ENCODE data around the gene CCDC177. TPM values are rescaled to one million over a fixed set of nuclear protein-coding genes. Genes with fewer than 3 reads are reported as not detected.

CCDC177 gene
- total and polyA plus RNA-seq, 2 of the 8 experiments (the other 6 are each of a cell fraction or from before 2014, with no cell fraction given): 0.62 to 2.8 TPM

GRCh38 chr14:69525896-69526295 lies 48.8 kb downstream of the CCDC177 start:
- H3K9me3 ChIP-seq (ENCODE audit: insufficient read depth in 2 of 2, low read depth in 1 of 2, low read length in 1 of 2): no peaks in the 10 kb centered on the region
- H4K8ac ChIP-seq (ENCODE audit: extremely low read depth, insufficient read depth, low read length): no peak overlapping the region
- no peak overlapping the region for H4K91ac ChIP-seq (replicated peaks; ENCODE audit: insufficient read length, low read length)
- H2BK5ac ChIP-seq (ENCODE audit: low read depth, low read length): no peak overlapping the region
- H3K23me2 ChIP-seq (ENCODE audit: low read depth, low read length): no peaks in the 10 kb centered on the region
- H3K79me1 ChIP-seq (ENCODE audit: low read depth, low read length): no peaks in the 10 kb centered on the region
- WGBS, 2 experiments (ENCODE audit: extremely low coverage in 1 of 2, insufficient coverage in 1 of 2, insufficient read length in 1 of 2, insufficient replicate concordance in 2 of 2, low coverage in 1 of 2, low lambda C conversion rate in 2 of 2, missing lambda C conversion rate in 1 of 2): 95% methylated on average over 6 of the region's 6 CpGs; no CpG with 5 or more reads in 1 of the 2 experiments
- CTCF ChIA-PET (ENCODE audit: partially characterized antibody): interaction anchor here (0.8 to 3.0 kb wide), 5 partner anchors 10 to 502 kb away, joined by 3 to 20 read pairs (median 4); partner anchors contain the start of gene CCDC177
- no peak overlapping the region for H2AK5ac ChIP-seq (ENCODE audit: low read depth, low read length)
- POLR2A ChIA-PET (ENCODE audit: partially characterized antibody): no interaction called here
- H2BK12ac ChIP-seq (ENCODE audit: low read depth, low read length): no peak overlapping the region
- H3K27me3 ChIP-seq (replicated peaks in 1 of 4; ENCODE audit: control insufficient read depth in 3 of 4, extremely low read depth in 1 of 4, insufficient read depth in 3 of 4, low read length in 3 of 4): no peaks in the 10 kb centered on the region; a peak in 1 of 7 replicates
- H3K9ac ChIP-seq (replicated peaks in 1 of 4; ENCODE audit: extremely low read depth in 1 of 4, low read depth in 3 of 4, low read length in 3 of 4): no peak overlapping the region
- no peak overlapping the region for H2BK20ac ChIP-seq (ENCODE audit: low read length)
- H3K18ac ChIP-seq (ENCODE audit: extremely low read depth, low read length): no peak overlapping the region
- H3K4me2 ChIP-seq (ENCODE audit: insufficient read depth in 1 of 2, low read depth in 2 of 2, low read length in 2 of 2): no peak overlapping the region
- no peak overlapping the region for H3K4ac ChIP-seq (replicated peaks; ENCODE audit: insufficient read length, low read depth, low read length)
- H3K79me2 ChIP-seq (ENCODE audit: control insufficient read depth in 1 of 2, insufficient read depth in 2 of 2, low read length in 2 of 2): no peaks in the 10 kb centered on the region
- no peak overlapping the region for H3K4me3 ChIP-seq (ENCODE audit: extremely low read depth in 1 of 4, insufficient read depth in 2 of 4, low read depth in 3 of 4, low read length in 4 of 4)
- H2AFZ ChIP-seq (ENCODE audit: low read length): no peak overlapping the region
- no peak overlapping the region for H3K14ac ChIP-seq (ENCODE audit: insufficient read length)
- no peak overlapping the region for H2BK120ac ChIP-seq (replicated peaks; ENCODE audit: low read depth, low read length)
- H3K23ac ChIP-seq (ENCODE audit: insufficient read length): no peak overlapping the region
- H3K36me3 ChIP-seq (ENCODE audit: control insufficient read depth in 2 of 4, insufficient read depth in 4 of 4, low read length in 3 of 4): no peaks in the 10 kb centered on the region
- H3K4me1 ChIP-seq (replicated peaks in 1 of 4; ENCODE audit: control insufficient read depth in 3 of 4, insufficient read depth in 4 of 4, low read length in 3 of 4): no peaks in the 10 kb centered on the region
- no peak overlapping the region for H2BK15ac ChIP-seq (ENCODE audit: low read length)
- no peak overlapping the region for H3K27ac ChIP-seq (ENCODE audit: low read depth, low read length)
- H4K20me1 ChIP-seq (replicated peaks in 1 of 2; ENCODE audit: control insufficient read depth in 1 of 2, insufficient read depth in 2 of 2, low read length in 2 of 2): no peaks in the 10 kb centered on the region
- FAIRE-seq (no peak), DNase-seq (ENCODE audit: low read depth in 1 of 2, low spot score in 2 of 2) (no peak)
- H4K5ac ChIP-seq (ENCODE audit: insufficient read length, low read depth, low read length): no peak overlapping the region
- no peak overlapping the region for H3K56ac ChIP-seq (replicated peaks; ENCODE audit: insufficient read length, low read depth, low read length)
- no peak for TF ChIP-seq SIRT6 (IDR thresholded peaks at IDR 0.05; ENCODE audit: low read length)
- no peak for TF ChIP-seq JUN (IDR thresholded peaks at IDR 0.05; ENCODE audit: low read depth, low read length)
- TF ChIP-seq E2F6 (IDR thresholded peaks at IDR 0.05): no peak
- no peak for TF ChIP-seq RFX5 (IDR thresholded peaks at IDR 0.05; ENCODE audit: borderline replicate concordance, low read depth, low read length)
- no peak for TF ChIP-seq KDM4A (IDR thresholded peaks at IDR 0.05; ENCODE audit: low read depth, low read length, severe bottlenecking)
- TF ChIP-seq HDAC6 (IDR thresholded peaks at IDR 0.05; ENCODE audit: low read depth, low read length): no peak
- no peak for TF ChIP-seq CTCF (IDR thresholded peaks at IDR 0.05; ENCODE audit: control extremely low read depth in 1 of 3, insufficient read depth in 1 of 3, low read depth in 1 of 3, low read length in 3 of 3)
- TF ChIP-seq CTBP2 (IDR thresholded peaks at IDR 0.05; ENCODE audit: borderline replicate concordance, insufficient read depth, insufficient read length, low read length): no peak
- TF ChIP-seq JUND (IDR thresholded peaks at IDR 0.05; ENCODE audit: low read length): no peak
- no peak for TF ChIP-seq USF2 (IDR thresholded peaks at IDR 0.05; ENCODE audit: low read length)
